IMR-90 (cell line): ENCODE results near the gene NMRK1. TPM values are rescaled to one million over a fixed set of nuclear protein-coding genes. Genes with fewer than 3 reads are reported as not detected.

Source experiments
- ATAC-seq: fragments of 200-7000 bp; cut with Tn5 transposase; 2 replicates; pipeline ENCODE4 v1.9.1; 2020; ENCODE audit warnings: low read depth, mild to moderate bottlenecking, moderate library complexity
- BruUV-seq: library from RNA; stranded (reverse); fragments of 400-500 nt; replicated peaks from 2 replicates; lab custom pipeline; 2021; lab: Mats Ljungman, UMichigan
- CTCF ChIA-PET: fragments of 300-600 bp; formaldehyde crosslinking; extraction: SDS; loops from one replicate; lab custom pipeline; 2021; ENCODE audit warnings: antibody characterized with exemption; lab: Yijun Ruan, JAX
- POLR2A ChIA-PET: fragments of 300-600 bp; sonication (Branson Sonifier 250); formaldehyde crosslinking; loops from one replicate; lab custom pipeline; 2022; ENCODE audit warnings: antibody characterized with exemption; ENCODE audit not compliant: unreplicated experiment; lab: Charles Lee
- DNase-seq: peaks from one replicate; pipeline ENCODE4 v3.0.0; 2013
- H2AFZ ChIP-seq: replicated peaks from 2 replicates; pipeline ENCODE3; 2013; ENCODE audit warnings: low read length, mild to moderate bottlenecking; ENCODE audit not compliant: poor library complexity
- H2AK5ac ChIP-seq: 2 replicates; pipeline ENCODE4 v1.6.1; 2013; ENCODE audit warnings: low read depth, low read length, inconsistent platforms
- H2AK9ac ChIP-seq: replicated peaks from 2 replicates; pipeline ENCODE3; 2013; ENCODE audit warnings: mild to moderate bottlenecking, low read depth, low read length, moderate library complexity; ENCODE audit not compliant: poor library complexity
- H2BK120ac ChIP-seq: 2 replicates; pipeline ENCODE4 v1.6.1; 2013; ENCODE audit warnings: low read depth, low read length, inconsistent platforms
- H2BK15ac ChIP-seq: 3 replicates; pipeline ENCODE4 v1.6.1; 2013; ENCODE audit warnings: low read depth, low read length, inconsistent platforms
- H2BK20ac ChIP-seq: 2 replicates; pipeline ENCODE4 v1.6.1; 2013; ENCODE audit warnings: low read depth, mild to moderate bottlenecking, inconsistent platforms, low read length, moderate library complexity
- H2BK5ac ChIP-seq: 2 replicates; pipeline ENCODE4 v1.6.1; 2013; ENCODE audit warnings: mild to moderate bottlenecking, low read depth, low read length, inconsistent platforms; ENCODE audit not compliant: poor library complexity, severe bottlenecking
- H3K14ac ChIP-seq: replicated peaks from 2 replicates; pipeline ENCODE4 v1.6.1; 2013; ENCODE audit warnings: low read depth, low read length, inconsistent platforms
- H3K18ac ChIP-seq: 2 replicates; pipeline ENCODE4 v1.6.1; 2013; ENCODE audit warnings: low read depth, low read length, control low read depth
- H3K23ac ChIP-seq: 2 replicates; pipeline ENCODE4 v1.6.1; 2013; ENCODE audit warnings: low read depth, low read length, inconsistent platforms
- H3K27ac ChIP-seq: 2 replicates; pipeline ENCODE4 v1.5.1; 2013; ENCODE audit warnings: mild to moderate bottlenecking, control low read depth, low read length; ENCODE audit not compliant: insufficient read depth
- H3K27me3 ChIP-seq: 2 replicates; pipeline ENCODE4 v1.6.1; 2013; ENCODE audit warnings: low read length; ENCODE audit not compliant: control insufficient read depth, insufficient read depth
- H3K36me3 ChIP-seq: 2 replicates; pipeline ENCODE4 v1.6.1; 2013; ENCODE audit warnings: low read length, mixed read lengths; ENCODE audit not compliant: control insufficient read depth, insufficient read depth
- H3K4ac ChIP-seq: 2 replicates; pipeline ENCODE4 v1.6.1; 2013; ENCODE audit warnings: low read depth, low read length, inconsistent platforms
- H3K4me1 ChIP-seq: 2 replicates; pipeline ENCODE4 v1.6.1; 2013; ENCODE audit warnings: low read length, mixed read lengths; ENCODE audit not compliant: control insufficient read depth, insufficient read depth
- H3K4me2 ChIP-seq: 2 replicates; pipeline ENCODE4 v1.6.1; 2013; ENCODE audit warnings: low read depth, mild to moderate bottlenecking, control low read depth, low read length, moderate library complexity
- H3K4me3 ChIP-seq: 2 replicates; pipeline ENCODE4 v1.5.1; 2013; ENCODE audit warnings: low read depth, mild to moderate bottlenecking, control low read depth, low read length, moderate library complexity; ENCODE audit not compliant: insufficient read depth
- H3K56ac ChIP-seq: 2 replicates; pipeline ENCODE4 v1.6.1; 2013; ENCODE audit warnings: low read length, inconsistent platforms; ENCODE audit not compliant: insufficient read depth; ENCODE audit errors: extremely low read depth
- H3K79me1 ChIP-seq, 2 experiments: 2 replicates each; pipeline ENCODE4 v1.6.1; 2013; ENCODE audit warnings: low read length in 2 of 2, inconsistent platforms in 1 of 2, low read depth in 1 of 2
- H3K9ac ChIP-seq: 2 replicates; pipeline ENCODE4 v1.6.1; 2013; ENCODE audit warnings: low read depth, low read length, control low read depth
- H3K9me1 ChIP-seq: 2 replicates; pipeline ENCODE4 v1.6.1; 2013; ENCODE audit warnings: low read length, inconsistent platforms; ENCODE audit not compliant: insufficient read depth
- H3K9me3 ChIP-seq: 2 replicates; pipeline ENCODE4 v1.6.1; 2013; ENCODE audit warnings: low read length; ENCODE audit not compliant: control insufficient read depth, insufficient read depth
- H4K20me1 ChIP-seq: 2 replicates; pipeline ENCODE4 v1.6.1; 2013; ENCODE audit warnings: low read length, inconsistent platforms; ENCODE audit not compliant: insufficient read depth
- H4K5ac ChIP-seq: 2 replicates; pipeline ENCODE4 v1.6.1; 2013; ENCODE audit warnings: mild to moderate bottlenecking, low read depth, low read length, control low read depth
- H4K8ac ChIP-seq, 2 experiments: 2 replicates each; pipeline ENCODE4 v1.6.1; 2013; ENCODE audit warnings: low read depth in 2 of 2, low read length in 2 of 2, control low read depth in 1 of 2, inconsistent platforms in 1 of 2
- H4K91ac ChIP-seq: 2 replicates; pipeline ENCODE4 v1.6.1; 2013; ENCODE audit warnings: low read depth, low read length, inconsistent platforms; ENCODE audit not compliant: insufficient read depth
- BHLHE40 ChIP-seq: fragments of 150-350 bp; IDR thresholded peaks from 2 replicates; pipeline ENCODE4 v1.6.1; 2016; ENCODE audit warnings: mild to moderate bottlenecking, low read depth, low read length
- CEBPB ChIP-seq: IDR thresholded peaks from 2 replicates; pipeline ENCODE4 v1.6.1; 2012; ENCODE audit warnings: low read depth, low read length, improper control_type of control experiment
- FOS ChIP-seq: fragments of 150-350 bp; IDR thresholded peaks from 2 replicates; pipeline ENCODE4 v1.6.1; 2016; ENCODE audit warnings: low read depth, low read length
- MAFK ChIP-seq: IDR thresholded peaks from 2 replicates; pipeline ENCODE4 v1.6.1; 2012; ENCODE audit warnings: low read depth, low read length, improper control_type of control experiment
- MAZ ChIP-seq: IDR thresholded peaks from 2 replicates; pipeline ENCODE4 v1.6.1; 2012; ENCODE audit warnings: low read depth, mild to moderate bottlenecking, low read length, improper control_type of control experiment, moderate library complexity, borderline replicate concordance
- NFE2L2 ChIP-seq: fragments of 150-350 bp; IDR thresholded peaks from 2 replicates; pipeline ENCODE4 v1.6.1; 2016; ENCODE audit warnings: low read depth, mild to moderate bottlenecking, low read length
- POLR2A ChIP-seq: IDR thresholded peaks from 2 replicates; pipeline ENCODE4 v1.6.1; 2012; ENCODE audit warnings: mild to moderate bottlenecking, low read depth, low read length
- RAD21 ChIP-seq: IDR thresholded peaks from 2 replicates; pipeline ENCODE4 v1.6.1; 2012; ENCODE audit warnings: low read length, improper control_type of control experiment
- RFX5 ChIP-seq: IDR thresholded peaks from 2 replicates; pipeline ENCODE4 v1.8.0; 2012; ENCODE audit warnings: low read depth, mild to moderate bottlenecking, low read length, moderate library complexity
- SMC3 ChIP-seq: fragments of 150-350 bp; IDR thresholded peaks from 2 replicates; pipeline ENCODE4 v1.6.1; 2016; ENCODE audit warnings: low read depth, mild to moderate bottlenecking, antibody characterized with exemption, low read length, moderate library complexity
- WGBS, 2 experiments: methylation state at CpG; one replicate each; pipeline versions ENCODE4 v1.1.5 to v1.1.7; 2013; ENCODE audit warnings: missing lambda C conversion rate in 2 of 2; ENCODE audit not compliant: insufficient read length in 1 of 2; ENCODE audit errors: extremely low coverage in 2 of 2; 5-methylcytosine and 5-hydroxymethylcytosine counted together
- dilution Hi-C: fragments of 300-500 bp; cut with HindIII; formaldehyde crosslinking; loops from one replicate; pipeline ENCODE4 v1.14.3; 2018; ENCODE audit warnings: low sequenced_read_pairs; ENCODE audit not compliant: unreplicated experiment
- in situ Hi-C: fragments of 300-500 bp; cut with MboI; formaldehyde crosslinking; loops from 3 replicates; pipeline ENCODE4 v1.14.3; 2019; ENCODE audit warnings: low sequenced_read_pairs, inconsistent platforms, mixed read lengths
- intact Hi-C: fragments of 100-400 bp; cut with micrococcal nuclease; formaldehyde crosslinking; loops from 2 replicates; pipeline ENCODE4 v1.10.0; 2022
- polyA plus RNA-seq, 3 experiments: library from polyadenylated mRNA; depleted of rRNA; stranded (reverse); fragments of >200 nt; gene quantifications; 2 replicates each; pipeline ENCODE4 v1.2.3, GENCODE V29; 2012; ENCODE audit warnings: low replicate concordance in 1 of 3
- total RNA-seq: library from RNA; depleted of rRNA; stranded (reverse); fragments of >200 nt; gene quantifications from 2 replicates; pipeline ENCODE4 v1.2.3, GENCODE V29; 2012
- TF ChIP-seq, protein P1 (sequence below): fragments of 150-350 bp; IDR thresholded peaks from 2 replicates; pipeline ENCODE4 v1.6.1; 2017; ENCODE audit warnings: mild to moderate bottlenecking, antibody characterized with exemption, low read length, low read depth
- TF ChIP-seq, protein P2 (sequence below): fragments of 150-350 bp; IDR thresholded peaks from 2 replicates; pipeline ENCODE4 v1.6.1; 2016; ENCODE audit warnings: low read depth, mild to moderate bottlenecking, low read length, moderate library complexity, borderline replicate concordance
- TF ChIP-seq, protein P3 (sequence below): conservative IDR thresholded peaks from 2 replicates; pipeline ENCODE4 v1.5.1; 2012; ENCODE audit warnings: mild to moderate bottlenecking, low read depth, low read length, improper control_type of control experiment

The NMRK1 gene
- total and polyA plus RNA-seq, 2 of the 4 experiments (the other 2 are of a cell fraction): 5.7 to 5.9 TPM

DNA sequence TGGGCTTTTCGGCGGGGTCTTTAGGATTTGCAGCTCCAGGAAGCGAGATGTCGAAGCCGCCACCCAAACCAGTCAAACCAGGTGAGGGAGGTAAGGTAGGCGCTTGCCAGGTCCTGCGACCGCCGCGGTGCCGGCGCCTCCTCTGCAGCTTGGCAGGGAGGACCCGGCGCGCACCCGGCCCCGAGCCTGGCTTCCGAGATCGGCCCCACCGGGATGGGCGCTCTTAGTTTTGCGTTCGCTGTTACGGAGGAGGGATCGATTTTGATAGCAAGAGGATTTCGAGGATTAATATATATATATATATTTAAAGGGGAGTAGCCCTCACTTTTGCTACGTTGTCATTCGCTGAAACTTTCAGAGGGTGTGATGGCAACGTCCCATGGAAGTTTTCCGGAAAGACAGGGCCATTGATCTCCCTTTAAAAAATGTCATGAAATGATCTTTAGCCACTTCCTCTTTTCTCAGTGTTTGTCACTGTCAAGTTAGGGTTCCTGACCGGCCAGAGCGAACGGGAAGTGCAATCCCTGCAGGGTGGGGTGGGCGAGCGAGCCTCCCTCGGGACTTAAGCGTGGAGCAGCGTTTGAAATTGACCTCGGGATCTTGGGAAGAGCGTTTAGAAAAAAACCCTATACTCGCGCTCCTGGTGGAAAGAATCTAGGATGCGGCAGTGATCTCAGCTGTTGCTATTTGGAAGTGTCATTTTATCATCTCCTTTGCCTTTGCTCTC is 854 bp upstream of the NMRK1 start:
- H4K91ac ChIP-seq: peak overlapping the region; percentile 3; the same call in 1 of the 2 replicates
- ATAC-seq: peak; percentile 12
- no peak overlapping the region; the same call in 1 of the 2 replicates for H4K5ac ChIP-seq
- peak overlapping the region; percentile 74 for H3K4me3 ChIP-seq
- intact Hi-C loops: loop anchor here (1.0 to 5.0 kb wide), 3 partner anchors 59 to 148 kb away; no protein-coding TSS in a partner anchor
- no peaks in the 10 kb centered on the region for H3K27me3 ChIP-seq
- H3K9me1 ChIP-seq: peaks cover 2% of the 10 kb centered on the region; the same call in 1 of the 2 replicates
- H2AK5ac ChIP-seq: no peak overlapping the region
- H3K79me1 ChIP-seq: peaks cover 11 to 42% of the 10 kb centered on the region in 2 experiments; a peak in 3 of 4 replicates
- peaks cover 2% of the 10 kb centered on the region; the same call in 1 of the 2 replicates for H3K4me1 ChIP-seq
- POLR2A ChIA-PET: no interaction called here
- peak overlapping the region; percentile 96 for H2AFZ ChIP-seq
- no peak overlapping the region for H2BK15ac ChIP-seq
- 0 out of 2 replicates have a peak overlapping the region, but pooled peaks have one; percentile 9 for H3K23ac ChIP-seq
- CTCF ChIA-PET: interaction anchor here (0.6 kb wide), 1 partner anchor 792 kb away, joined by 3 read pairs; no protein-coding TSS in a partner anchor
- peak overlapping the region; percentile 80 for H3K27ac ChIP-seq
- dilution Hi-C loops: no loop called here
- H3K4ac ChIP-seq: peak overlapping the region; percentile 58; the same call in 1 of the 2 replicates
- no peak overlapping the region for H3K18ac ChIP-seq
- in situ Hi-C loops: no loop called here
- H3K56ac ChIP-seq: peak overlapping the region; percentile 44; the same call in 1 of the 2 replicates
- H4K20me1 ChIP-seq: no peaks in the 10 kb centered on the region
- H3K14ac ChIP-seq: peak overlapping the region; percentile 39; the same call in 1 of the 2 replicates
- H4K8ac ChIP-seq: peak overlapping the region in 1 of 2 experiments; percentile 27; a peak in 1 of 4 replicates
- H2AK9ac ChIP-seq: peak overlapping the region; percentile 85
- H2BK20ac ChIP-seq: no peak overlapping the region
- H3K4me2 ChIP-seq: peak overlapping the region; percentile 69
- H3K9me3 ChIP-seq: no peaks in the 10 kb centered on the region
- 0% methylated on average over 7 of the region's 43 CpGs; no CpG with 5 or more reads in 1 of the 2 experiments for WGBS, 2 experiments
- no TSS peak for BruUV-seq
- H2BK120ac ChIP-seq: 0 out of 2 replicates have a peak overlapping the region, but pooled peaks have one; percentile 28
- peak; percentile 68 for DNase-seq
- H3K9ac ChIP-seq: peak overlapping the region; percentile 80
- no peaks in the 10 kb centered on the region for H3K36me3 ChIP-seq
- H2BK5ac ChIP-seq: peak overlapping the region; percentile 28
- TF ChIP-seq MAZ (no peak), SMC3 (no peak), POLR2A (no peak), BHLHE40 (no peak), FOS (no peak), CEBPB (no peak), MAFK (no peak), NFE2L2 (no peak), RFX5 (peak; percentile 71; the same call in 1 of the 2 replicates), RAD21 (0 out of 2 replicates have a peak, but pooled peaks have one; percentile 5)
- TF ChIP-seq, protein P1, sequence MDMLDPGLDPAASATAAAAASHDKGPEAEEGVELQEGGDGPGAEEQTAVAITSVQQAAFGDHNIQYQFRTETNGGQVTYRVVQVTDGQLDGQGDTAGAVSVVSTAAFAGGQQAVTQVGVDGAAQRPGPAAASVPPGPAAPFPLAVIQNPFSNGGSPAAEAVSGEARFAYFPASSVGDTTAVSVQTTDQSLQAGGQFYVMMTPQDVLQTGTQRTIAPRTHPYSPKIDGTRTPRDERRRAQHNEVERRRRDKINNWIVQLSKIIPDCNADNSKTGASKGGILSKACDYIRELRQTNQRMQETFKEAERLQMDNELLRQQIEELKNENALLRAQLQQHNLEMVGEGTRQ: peak; percentile 6; the same call in 1 of the 2 replicates
- TF ChIP-seq, protein P2, sequence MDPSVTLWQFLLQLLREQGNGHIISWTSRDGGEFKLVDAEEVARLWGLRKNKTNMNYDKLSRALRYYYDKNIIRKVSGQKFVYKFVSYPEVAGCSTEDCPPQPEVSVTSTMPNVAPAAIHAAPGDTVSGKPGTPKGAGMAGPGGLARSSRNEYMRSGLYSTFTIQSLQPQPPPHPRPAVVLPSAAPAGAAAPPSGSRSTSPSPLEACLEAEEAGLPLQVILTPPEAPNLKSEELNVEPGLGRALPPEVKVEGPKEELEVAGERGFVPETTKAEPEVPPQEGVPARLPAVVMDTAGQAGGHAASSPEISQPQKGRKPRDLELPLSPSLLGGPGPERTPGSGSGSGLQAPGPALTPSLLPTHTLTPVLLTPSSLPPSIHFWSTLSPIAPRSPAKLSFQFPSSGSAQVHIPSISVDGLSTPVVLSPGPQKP: no peak
- TF ChIP-seq, protein P3, sequence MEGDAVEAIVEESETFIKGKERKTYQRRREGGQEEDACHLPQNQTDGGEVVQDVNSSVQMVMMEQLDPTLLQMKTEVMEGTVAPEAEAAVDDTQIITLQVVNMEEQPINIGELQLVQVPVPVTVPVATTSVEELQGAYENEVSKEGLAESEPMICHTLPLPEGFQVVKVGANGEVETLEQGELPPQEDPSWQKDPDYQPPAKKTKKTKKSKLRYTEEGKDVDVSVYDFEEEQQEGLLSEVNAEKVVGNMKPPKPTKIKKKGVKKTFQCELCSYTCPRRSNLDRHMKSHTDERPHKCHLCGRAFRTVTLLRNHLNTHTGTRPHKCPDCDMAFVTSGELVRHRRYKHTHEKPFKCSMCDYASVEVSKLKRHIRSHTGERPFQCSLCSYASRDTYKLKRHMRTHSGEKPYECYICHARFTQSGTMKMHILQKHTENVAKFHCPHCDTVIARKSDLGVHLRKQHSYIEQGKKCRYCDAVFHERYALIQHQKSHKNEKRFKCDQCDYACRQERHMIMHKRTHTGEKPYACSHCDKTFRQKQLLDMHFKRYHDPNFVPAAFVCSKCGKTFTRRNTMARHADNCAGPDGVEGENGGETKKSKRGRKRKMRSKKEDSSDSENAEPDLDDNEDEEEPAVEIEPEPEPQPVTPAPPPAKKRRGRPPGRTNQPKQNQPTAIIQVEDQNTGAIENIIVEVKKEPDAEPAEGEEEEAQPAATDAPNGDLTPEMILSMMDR: peak; percentile 52
